ENCODE measurements around the gene DDI1. TPM values are rescaled to one million over a fixed set of nuclear protein-coding genes. Genes with fewer than 3 reads are reported as not detected.

DDI1 gene
- total RNA-seq, 3 donors from 2014 or later = not detected

DNA sequence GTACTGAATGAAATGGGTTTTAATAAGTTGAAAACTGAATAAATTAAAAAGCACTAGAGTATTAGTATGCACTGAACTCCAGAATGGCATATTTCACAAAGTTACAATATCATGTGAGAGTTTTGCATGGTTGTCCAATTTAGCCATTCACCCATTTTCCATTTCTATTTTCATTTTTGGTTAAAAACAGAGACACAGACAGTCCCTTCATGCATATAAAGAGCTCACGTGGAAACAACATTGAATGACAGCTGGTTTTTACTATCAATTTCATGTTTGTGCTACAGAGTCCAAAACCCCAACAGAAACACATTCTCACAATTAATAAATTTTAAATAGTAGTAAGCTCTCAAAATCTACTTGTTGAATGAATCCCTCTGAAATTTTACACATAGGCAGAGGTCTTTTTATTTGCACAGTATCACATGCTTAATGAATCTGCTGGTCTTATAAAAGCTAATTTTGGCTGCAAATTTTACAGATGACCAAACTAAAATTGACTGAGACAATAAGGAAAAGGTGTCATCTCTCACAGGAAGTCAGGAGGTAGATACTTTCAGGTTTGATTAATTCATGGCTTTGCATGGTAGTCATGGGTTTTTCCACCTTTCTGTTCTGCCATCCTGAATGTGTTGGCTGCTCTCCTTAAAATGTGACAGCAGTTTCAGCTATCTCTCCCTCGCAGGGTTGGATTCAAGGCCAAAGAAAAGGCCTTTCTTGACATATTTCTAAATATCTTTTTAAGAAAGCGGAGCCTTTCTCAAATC, 20.6 kb upstream of the DDI1 start:
- H3K36me3 ChIP-seq = no peaks in the 10 kb centered on the region
- H3K9me3 ChIP-seq = no peaks in the 10 kb centered on the region
- H3K4me3 ChIP-seq = no peak overlapping the region
- TF ChIP-seq POLR2AphosphoS5 (IDR thresholded peaks at IDR 0.05) (no peak), POLR2A (IDR thresholded peaks at IDR 0.05) (no peak)
- TF ChIP-seq, protein P1, sequence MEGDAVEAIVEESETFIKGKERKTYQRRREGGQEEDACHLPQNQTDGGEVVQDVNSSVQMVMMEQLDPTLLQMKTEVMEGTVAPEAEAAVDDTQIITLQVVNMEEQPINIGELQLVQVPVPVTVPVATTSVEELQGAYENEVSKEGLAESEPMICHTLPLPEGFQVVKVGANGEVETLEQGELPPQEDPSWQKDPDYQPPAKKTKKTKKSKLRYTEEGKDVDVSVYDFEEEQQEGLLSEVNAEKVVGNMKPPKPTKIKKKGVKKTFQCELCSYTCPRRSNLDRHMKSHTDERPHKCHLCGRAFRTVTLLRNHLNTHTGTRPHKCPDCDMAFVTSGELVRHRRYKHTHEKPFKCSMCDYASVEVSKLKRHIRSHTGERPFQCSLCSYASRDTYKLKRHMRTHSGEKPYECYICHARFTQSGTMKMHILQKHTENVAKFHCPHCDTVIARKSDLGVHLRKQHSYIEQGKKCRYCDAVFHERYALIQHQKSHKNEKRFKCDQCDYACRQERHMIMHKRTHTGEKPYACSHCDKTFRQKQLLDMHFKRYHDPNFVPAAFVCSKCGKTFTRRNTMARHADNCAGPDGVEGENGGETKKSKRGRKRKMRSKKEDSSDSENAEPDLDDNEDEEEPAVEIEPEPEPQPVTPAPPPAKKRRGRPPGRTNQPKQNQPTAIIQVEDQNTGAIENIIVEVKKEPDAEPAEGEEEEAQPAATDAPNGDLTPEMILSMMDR (IDR thresholded peaks at IDR 0.05) = no peak
- intact Hi-C loops (cut with DNase I; ENCODE audit: low total_unique reads) = loop anchor here (5.0 kb wide), 1 partner anchor 1191 kb away; no protein-coding TSS in a partner anchor
- H3K27ac ChIP-seq = no peak overlapping the region
- no peaks in the 10 kb centered on the region for H3K4me1 ChIP-seq
- H3K27me3 ChIP-seq = no peaks in the 10 kb centered on the region
- DNase-seq (ENCODE audit: low spot score in 2 of 2) = no peak

DNA sequence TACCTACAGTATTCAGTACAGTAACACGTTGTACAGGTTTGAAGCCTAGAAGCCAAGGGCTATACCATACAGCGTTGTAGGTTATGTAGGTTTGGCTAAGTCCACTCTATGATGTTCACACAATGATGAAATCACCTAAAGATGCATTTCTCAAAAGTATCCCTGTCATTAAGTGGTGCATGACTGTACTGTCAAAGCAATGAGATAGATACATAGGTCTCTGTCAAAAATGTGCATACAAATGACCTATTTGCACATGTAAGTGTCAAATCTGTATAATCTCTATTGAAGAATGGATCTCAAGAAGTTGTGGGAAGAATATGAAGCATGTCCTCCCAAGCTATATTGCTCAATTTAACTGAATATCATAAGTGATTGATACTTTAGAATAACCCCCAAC, 11.9 kb upstream of the DDI1 start:
- H3K9me3 ChIP-seq = no peaks in the 10 kb centered on the region
- H3K4me3 ChIP-seq = no peak overlapping the region
- no peaks in the 10 kb centered on the region for H3K36me3 ChIP-seq
- DNase-seq (ENCODE audit: low spot score in 2 of 2) = no peak
- no peak overlapping the region for H3K27ac ChIP-seq
- no peaks in the 10 kb centered on the region for H3K27me3 ChIP-seq
- intact Hi-C loops (cut with DNase I; ENCODE audit: low total_unique reads) = no loop called here
- TF ChIP-seq POLR2AphosphoS5 (IDR thresholded peaks at IDR 0.05) = no peak
- TF ChIP-seq, protein P1 (IDR thresholded peaks at IDR 0.05) = no peak
- no peak for TF ChIP-seq POLR2A (IDR thresholded peaks at IDR 0.05)
- no peaks in the 10 kb centered on the region for H3K4me1 ChIP-seq

DNA sequence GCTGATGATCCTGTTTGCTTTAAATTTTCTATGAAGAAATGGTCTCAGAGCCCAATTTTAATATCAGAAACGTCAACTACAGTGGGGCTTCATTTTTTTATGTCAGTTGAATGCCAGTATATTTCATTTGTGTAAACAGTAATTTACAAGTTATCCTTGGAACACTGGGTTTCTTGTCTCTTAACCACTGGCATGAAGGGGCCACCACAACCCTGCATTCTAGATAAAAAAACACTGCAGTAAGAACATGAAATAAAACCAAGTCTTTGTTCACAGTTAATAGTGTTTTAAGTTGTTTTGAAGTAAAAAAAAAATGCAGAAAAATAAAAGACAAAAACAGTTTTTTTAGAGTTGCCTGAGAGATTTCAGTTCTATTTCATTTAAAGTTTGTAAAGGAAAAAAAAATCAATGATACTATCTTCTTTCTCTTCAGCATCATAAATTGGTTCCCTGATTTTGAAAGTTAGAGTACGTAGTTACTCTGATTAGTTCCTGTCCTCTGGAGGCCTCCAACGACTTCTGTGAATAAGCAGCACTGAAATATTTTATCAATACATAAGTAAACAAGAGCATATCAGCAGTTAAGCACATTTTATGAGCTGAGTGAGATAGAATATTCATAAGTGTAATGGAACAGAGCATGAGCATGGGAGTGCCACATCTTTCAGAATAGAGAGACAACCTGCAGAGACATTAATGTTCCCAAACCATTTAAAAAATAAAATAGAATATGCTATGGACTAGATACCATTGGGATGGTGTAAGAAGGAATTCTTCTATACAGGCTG, 7.8 kb upstream of the DDI1 start:
- Histone ChIP-seq H3K27ac (no peak overlapping the region), H3K9me3 (no peaks in the 10 kb centered on the region), H3K27me3 (no peaks in the 10 kb centered on the region), H3K4me1 (no peaks in the 10 kb centered on the region), H3K4me3 (no peak overlapping the region), H3K36me3 (no peaks in the 10 kb centered on the region)
- no peak for TF ChIP-seq POLR2AphosphoS5 (IDR thresholded peaks at IDR 0.05)
- TF ChIP-seq POLR2A (IDR thresholded peaks at IDR 0.05) = no peak
- TF ChIP-seq, protein P1 (IDR thresholded peaks at IDR 0.05) = no peak
- no peak for DNase-seq (ENCODE audit: low spot score in 2 of 2)
- intact Hi-C loops (cut with DNase I; ENCODE audit: low total_unique reads) = no loop called here

DNA sequence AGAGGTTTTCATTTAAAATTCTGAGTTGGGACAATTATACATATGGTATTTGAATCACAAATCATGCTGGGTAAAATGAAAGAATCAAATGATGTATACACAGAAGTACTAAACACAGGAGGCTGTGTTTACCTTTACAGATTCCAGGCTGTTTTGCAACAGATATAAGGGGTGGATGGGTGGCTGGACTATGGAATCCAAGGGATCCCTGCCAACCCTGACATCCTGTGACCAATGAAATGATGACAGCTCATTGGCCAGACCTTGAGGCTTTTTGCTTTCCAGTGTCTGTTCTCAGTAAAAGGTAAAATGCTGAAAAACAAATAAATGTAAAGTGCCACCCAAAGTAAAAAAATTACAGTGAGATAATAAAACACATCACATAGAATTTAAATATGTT, 3.3 kb upstream of the DDI1 start:
- peak overlapping the region; percentile 34 to 59 for H3K27ac ChIP-seq
- no peaks in the 10 kb centered on the region for H3K4me1 ChIP-seq
- no peaks in the 10 kb centered on the region for H3K27me3 ChIP-seq
- H3K4me3 ChIP-seq = no peak overlapping the region
- TF ChIP-seq, protein P1 (IDR thresholded peaks at IDR 0.05) = no peak
- TF ChIP-seq POLR2A (IDR thresholded peaks at IDR 0.05) (no peak), POLR2AphosphoS5 (IDR thresholded peaks at IDR 0.05) (no peak)
- DNase-seq (ENCODE audit: low spot score in 2 of 2) = no peak
- H3K36me3 ChIP-seq = no peaks in the 10 kb centered on the region
- intact Hi-C loops (cut with DNase I; ENCODE audit: low total_unique reads) = no loop called here
- H3K9me3 ChIP-seq = no peaks in the 10 kb centered on the region

DNA sequence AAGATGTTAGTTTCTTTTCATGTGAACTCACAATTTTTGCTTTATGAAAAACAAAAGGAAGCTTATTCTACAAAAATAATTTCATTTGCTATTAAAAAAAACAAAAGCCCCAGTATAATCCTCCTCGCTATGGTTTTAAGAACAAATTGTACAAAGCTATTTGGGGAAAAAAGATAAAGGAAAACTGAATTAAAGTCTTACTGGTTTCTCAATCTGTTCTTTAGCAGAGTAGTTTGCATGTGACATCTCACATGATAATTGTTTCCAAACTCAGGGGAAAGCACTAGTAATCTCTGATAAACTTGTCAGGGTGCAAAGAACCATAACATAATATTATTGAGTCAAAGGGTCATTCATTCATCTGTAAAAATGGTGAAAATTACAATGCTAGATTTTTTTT, 2.9 kb upstream of the DDI1 start:
- no peak overlapping the region for H3K27ac ChIP-seq
- H3K4me3 ChIP-seq = no peak overlapping the region
- DNase-seq (ENCODE audit: low spot score in 2 of 2) = no peak
- intact Hi-C loops (cut with DNase I; ENCODE audit: low total_unique reads) = no loop called here
- no peak for TF ChIP-seq POLR2AphosphoS5 (IDR thresholded peaks at IDR 0.05)
- TF ChIP-seq POLR2A (IDR thresholded peaks at IDR 0.05) = no peak
- TF ChIP-seq, protein P1 (IDR thresholded peaks at IDR 0.05) = no peak
- H3K36me3 ChIP-seq = no peaks in the 10 kb centered on the region
- H3K27me3 ChIP-seq = no peaks in the 10 kb centered on the region
- no peaks in the 10 kb centered on the region for H3K4me1 ChIP-seq
- no peaks in the 10 kb centered on the region for H3K9me3 ChIP-seq

All from breast epithelium (tissue), 4 donors.